Activated CD4-positive, alpha-beta memory T cell treated with anti-CD3 and anti-CD28 coated beads, Interleukin-2, amount 10 ng/mL, durations not matched to agents 7 days and 5 days (primary cell): ENCODE measurements around the gene RNF169. TPM values are rescaled to one million over a fixed set of nuclear protein-coding genes. Genes with fewer than 3 reads are reported as not detected.

Experiments used
- CTCF ChIA-PET: fragments of 350-600 bp; sonication (Branson Sonifier 250); formaldehyde crosslinking; loops from one replicate; lab custom pipeline; 2021; ENCODE audit warnings: antibody characterized with exemption, inconsistent platforms; lab: Charles Lee
- POLR2A ChIA-PET: fragments of 350-600 bp; sonication (Branson Sonifier 250); formaldehyde crosslinking; loops from one replicate; lab custom pipeline; 2021; ENCODE audit warnings: antibody characterized with exemption; lab: Charles Lee
- DNase-seq: peaks from one replicate; pipeline ENCODE4 v3.0.0-alpha.2; 2020
- H3K27ac Mint-ChIP-seq: one replicate; pipeline ENCODE4 v1.8.0; 2021; ENCODE audit warnings: mild to moderate bottlenecking, mixed read lengths
- H3K27me3 Mint-ChIP-seq: one replicate; pipeline ENCODE4 v1.8.0; 2021; ENCODE audit warnings: mixed read lengths
- H3K36me3 Mint-ChIP-seq: one replicate; pipeline ENCODE4 v1.8.0; 2021; ENCODE audit warnings: low read depth, mixed read lengths
- H3K4me1 Mint-ChIP-seq: one replicate; pipeline ENCODE4 v1.8.0; 2021; ENCODE audit warnings: mixed read lengths
- H3K4me3 Mint-ChIP-seq: one replicate; pipeline ENCODE4 v1.8.0; 2021; ENCODE audit warnings: mild to moderate bottlenecking, mixed read lengths
- H3K9me3 Mint-ChIP-seq: one replicate; pipeline ENCODE4 v1.8.0; 2021; ENCODE audit warnings: mixed read lengths
- total RNA-seq, 2 experiments: library from RNA; stranded (reverse); gene quantifications; one replicate each; pipeline ENCODE4 v1.2.3, GENCODE V29; 2021

The RNF169 gene
- total RNA-seq, 2 experiments from 2014 or later, result 18.6 to 19.1 TPM

- POLR2A ChIA-PET, result no interaction called here
- CTCF ChIA-PET, result no interaction called here
- Mint-ChIP-seq H3K27me3 (no peaks in the 10 kb centered on the region), H3K4me3 (no peak overlapping the region), H3K9me3 (no peaks in the 10 kb centered on the region), H3K27ac (no peak overlapping the region), H3K4me1 (peaks cover 2% of the 10 kb centered on the region), H3K36me3 (peaks cover 17% of the 10 kb centered on the region)
- no peak for DNase-seq
These were observed 29.2 kb downstream of the RNF169 start for GRCh38 chr11:74777877-74778276.

GRCh38 chr11:74778581-74778980, 29.9 kb downstream of the RNF169 start:
- no peak for DNase-seq
- no peaks in the 10 kb centered on the region for H3K27me3 Mint-ChIP-seq
- peaks cover 17% of the 10 kb centered on the region for H3K36me3 Mint-ChIP-seq
- H3K4me1 Mint-ChIP-seq, result peaks cover 9% of the 10 kb centered on the region
- ChIA-PET CTCF (no interaction called here), POLR2A (no interaction called here)
- H3K9me3 Mint-ChIP-seq, result no peaks in the 10 kb centered on the region
- no peak overlapping the region for H3K27ac Mint-ChIP-seq
- H3K4me3 Mint-ChIP-seq, result no peak overlapping the region

GRCh38 chr11:74780248-74781005, 31.8 kb downstream of the RNF169 start:
- Mint-ChIP-seq H3K27ac (no peak overlapping the region), H3K4me3 (no peak overlapping the region), H3K9me3 (no peaks in the 10 kb centered on the region), H3K36me3 (peaks cover 12% of the 10 kb centered on the region), H3K27me3 (no peaks in the 10 kb centered on the region), H3K4me1 (peaks cover 21% of the 10 kb centered on the region)
- no peak for DNase-seq
- ChIA-PET POLR2A (no interaction called here), CTCF (no interaction called here)

GRCh38 chr11:74783241-74783871, 34.7 kb downstream of the RNF169 start:
- ChIA-PET POLR2A (interaction anchor here (1.1 to 2.6 kb wide), 3 partner anchors 11 to 34 kb away, joined by 3 to 7 read pairs (median 4); no protein-coding TSS in a partner anchor), CTCF (interaction anchor here (0.6 to 1.4 kb wide), 4 partner anchors 10 to 272 kb away, joined by 3 to 4 read pairs (median 4); no protein-coding TSS in a partner anchor)
- Mint-ChIP-seq H3K4me1 (peaks cover 21% of the 10 kb centered on the region), H3K36me3 (no peaks in the 10 kb centered on the region), H3K9me3 (no peaks in the 10 kb centered on the region), H3K27me3 (no peaks in the 10 kb centered on the region), H3K27ac (peak overlapping the region; percentile 62), H3K4me3 (peak overlapping the region; percentile 3)
- peak; percentile 19 for DNase-seq

- peak overlapping the region; percentile 8 for H3K27ac Mint-ChIP-seq
- CTCF ChIA-PET, result interaction anchor here (0.6 to 1.0 kb wide), 2 partner anchors 11 to 272 kb away, joined by 3 read pairs; no protein-coding TSS in a partner anchor
These were observed 35.6 kb downstream of the RNF169 start for GRCh38 chr11:74784234-74784633.

GRCh38 chr11:74784726-74785125, 36.1 kb downstream of the RNF169 start:
- Mint-ChIP-seq H3K9me3 (no peaks in the 10 kb centered on the region), H3K4me3 (no peak overlapping the region), H3K36me3 (peaks cover 10% of the 10 kb centered on the region), H3K27ac (no peak overlapping the region), H3K4me1 (peaks cover 21% of the 10 kb centered on the region), H3K27me3 (no peaks in the 10 kb centered on the region)
- ChIA-PET POLR2A (interaction anchor here (2.6 kb wide), 1 partner anchor 12 kb away, joined by 7 read pairs; no protein-coding TSS in a partner anchor), CTCF (interaction anchor here (0.8 kb wide), 1 partner anchor 36 kb away, joined by 3 read pairs; no protein-coding TSS in a partner anchor)
- DNase-seq, result no peak

More at GRCh38 chr11:74784234-74784633, 35.6 kb downstream of the RNF169 start:
- POLR2A ChIA-PET, result interaction anchor here (1.1 to 2.6 kb wide), 2 partner anchors 12 to 16 kb away, joined by 4 to 7 read pairs; no protein-coding TSS in a partner anchor
- Mint-ChIP-seq H3K36me3 (peaks cover 5% of the 10 kb centered on the region), H3K4me3 (no peak overlapping the region), H3K4me1 (peaks cover 21% of the 10 kb centered on the region), H3K9me3 (no peaks in the 10 kb centered on the region), H3K27me3 (no peaks in the 10 kb centered on the region)
- no peak for DNase-seq

- Mint-ChIP-seq H3K36me3 (peaks cover 27% of the 10 kb centered on the region), H3K9me3 (peaks cover 4% of the 10 kb centered on the region), H3K27ac (no peak overlapping the region), H3K27me3 (no peaks in the 10 kb centered on the region), H3K4me1 (peaks cover 21% of the 10 kb centered on the region), H3K4me3 (no peak overlapping the region)
- POLR2A ChIA-PET, result no interaction called here
- DNase-seq, result no peak
- CTCF ChIA-PET, result no interaction called here
These were observed 37.9 kb downstream of the RNF169 start for GRCh38 chr11:74786574-74786973.

GRCh38 chr11:74791333-74792100, 42.9 kb downstream of the RNF169 start:
- DNase-seq, result no peak
- Mint-ChIP-seq H3K4me3 (no peak overlapping the region), H3K4me1 (no peaks in the 10 kb centered on the region), H3K27ac (no peak overlapping the region), H3K9me3 (peaks cover 4% of the 10 kb centered on the region), H3K27me3 (no peaks in the 10 kb centered on the region), H3K36me3 (peaks cover 55% of the 10 kb centered on the region)
- POLR2A ChIA-PET, result no interaction called here
- CTCF ChIA-PET, result no interaction called here

- H3K27me3 Mint-ChIP-seq, result no peaks in the 10 kb centered on the region
- H3K4me3 Mint-ChIP-seq, result no peak overlapping the region
- DNase-seq, result no peak
- peaks cover 13% of the 10 kb centered on the region for H3K36me3 Mint-ChIP-seq
- no peaks in the 10 kb centered on the region for H3K9me3 Mint-ChIP-seq
- ChIA-PET CTCF (no interaction called here), POLR2A (no interaction called here)
- H3K27ac Mint-ChIP-seq, result no peak overlapping the region
- no peaks in the 10 kb centered on the region for H3K4me1 Mint-ChIP-seq
These were observed 57.6 kb downstream of the RNF169 start for GRCh38 chr11:74806267-74806666.

GRCh38 chr11:74809801-74810200, 61.2 kb downstream of the RNF169 start:
- no peaks in the 10 kb centered on the region for H3K4me1 Mint-ChIP-seq
- no peaks in the 10 kb centered on the region for H3K27me3 Mint-ChIP-seq
- no peak overlapping the region for H3K27ac Mint-ChIP-seq
- ChIA-PET CTCF (no interaction called here), POLR2A (interaction anchor here (1.0 kb wide), 1 partner anchor 60 kb away, joined by 3 read pairs; no protein-coding TSS in a partner anchor)
- peaks cover 15% of the 10 kb centered on the region for H3K36me3 Mint-ChIP-seq
- no peak overlapping the region for H3K4me3 Mint-ChIP-seq
- H3K9me3 Mint-ChIP-seq, result no peaks in the 10 kb centered on the region
- DNase-seq, result no peak

GRCh38 chr11:74815966-74816365, 67.3 kb downstream of the RNF169 start:
- Mint-ChIP-seq H3K36me3 (peaks cover 57% of the 10 kb centered on the region), H3K4me3 (no peak overlapping the region), H3K4me1 (peaks cover 31% of the 10 kb centered on the region), H3K27me3 (no peaks in the 10 kb centered on the region), H3K9me3 (no peaks in the 10 kb centered on the region), H3K27ac (no peak overlapping the region)
- ChIA-PET POLR2A (no interaction called here), CTCF (no interaction called here)
- DNase-seq, result no peak

- Mint-ChIP-seq H3K36me3 (peaks cover 59% of the 10 kb centered on the region), H3K27me3 (no peaks in the 10 kb centered on the region), H3K9me3 (no peaks in the 10 kb centered on the region), H3K4me3 (no peak overlapping the region), H3K4me1 (peaks cover 31% of the 10 kb centered on the region), H3K27ac (no peak overlapping the region)
- DNase-seq, result no peak
- POLR2A ChIA-PET, result no interaction called here
- CTCF ChIA-PET, result no interaction called here
These were observed 68.0 kb downstream of the RNF169 start for GRCh38 chr11:74816664-74817063.
